Esophagus muscularis mucosa (tissue), 4 donors: Measurements from ENCODE around the gene CACNB1. TPM values are rescaled to one million over a fixed set of nuclear protein-coding genes. Genes with fewer than 3 reads are reported as not detected.

Experiments used
- DNase-seq: peaks from one replicate; pipeline ENCODE4 v3.0.0-alpha.2; 2017; ENCODE audit errors: extremely low spot score
- H3K27ac ChIP-seq, 4 donors: fragments of 200-600 bp; sonication (generic); replicated peaks in 1 of 4; 1 replicate in 3 of 4; 2 replicates in 1 of 4; pipeline ENCODE4 v1.5.1; 2016 to 2019; ENCODE audit warnings: mild to moderate bottlenecking in 1 of 4
- H3K27me3 ChIP-seq, 4 donors: fragments of 200-600 bp; sonication (generic); one replicate each; pipeline versions ENCODE4 v1.5.1 to v1.6.0; 2016 to 2019
- H3K36me3 ChIP-seq, 4 donors: fragments of 200-600 bp; sonication (generic); one replicate each; pipeline ENCODE4 v1.5.1; 2016 to 2019
- H3K4me1 ChIP-seq, 4 donors: fragments of 200-600 bp; sonication (generic); one replicate each; pipeline ENCODE4 v1.5.1; 2016 to 2019
- H3K4me3 ChIP-seq, 4 donors: fragments of 200-600 bp; sonication (generic); 1 replicate in 2 of 4; 2 replicates in 2 of 4; pipeline ENCODE4 v1.5.1; 2016 to 2019; ENCODE audit warnings: mild to moderate bottlenecking in 4 of 4, moderate library complexity in 1 of 4
- H3K9me3 ChIP-seq, 4 donors: fragments of 200-600 bp; sonication (generic); 1 replicate in 3 of 4; 2 replicates in 1 of 4; pipeline ENCODE4 v1.5.1; 2016 to 2019
- CTCF ChIP-seq, 3 experiments: fragments of 200-600 bp in 2 of 3; fragments of 450-650 bp in 1 of 3; sonication (generic) in 2 of 3; IDR thresholded peaks; one replicate each; pipeline ENCODE4 v1.5.1; 2017 to 2019; ENCODE audit warnings: antibody characterized with exemption in 3 of 3, mild to moderate bottlenecking in 2 of 3, moderate library complexity in 1 of 3
- EP300 ChIP-seq: sonication (generic); formaldehyde crosslinking; IDR thresholded peaks from one replicate; pipeline ENCODE4 v1.6.1; 2017; ENCODE audit warnings: antibody characterized with exemption
- POLR2A ChIP-seq: fragments of 450-650 bp; IDR thresholded peaks from one replicate; pipeline ENCODE4 v1.6.1; 2017; ENCODE audit warnings: antibody characterized with exemption, moderate library complexity, mild to moderate bottlenecking, low read depth
- POLR2AphosphoS5 ChIP-seq, 2 donors: sonication (generic); formaldehyde crosslinking; IDR thresholded peaks; one replicate each; pipeline ENCODE4 v1.6.1; 2017; ENCODE audit warnings: antibody characterized with exemption in 2 of 2
- WGBS: methylation state at CpG from one replicate; pipeline ENCODE4 v1.1.5; 2018; 5-methylcytosine and 5-hydroxymethylcytosine counted together
- intact Hi-C: fragments of 100-400 bp; cut with DNase I; formaldehyde crosslinking; loops from one replicate; pipeline ENCODE4 v1.15.1; 2023
- total RNA-seq, 4 donors: library from RNA; depleted of rRNA; stranded (reverse); fragments of >200 nt; gene quantifications; one replicate each; pipeline versions ENCODE4 v1.1.0 to v1.2.1, GENCODE V29; 2016

Gene CACNB1
- total RNA-seq, 4 donors from 2014 or later = 3.1 to 8.0 (median 5.4) TPM

- Histone ChIP-seq H3K36me3 (no peaks in the 10 kb centered on the region), H3K27me3 (peaks cover 0 to 28% (median 0%) of the 10 kb centered on the region in 4 donors), H3K4me1 (peaks cover 14 to 27% (median 24%) of the 10 kb centered on the region in 4 donors), H3K4me3 (no peak overlapping the region), H3K27ac (no peak overlapping the region), H3K9me3 (no peaks in the 10 kb centered on the region)
- intact Hi-C loops = no loop called here
- 86% methylated on average over 16 of the region's 16 CpGs for WGBS
- TF ChIP-seq POLR2A (no peak), POLR2AphosphoS5 (IDR thresholded peaks at IDR 0.05) (no peak), CTCF (IDR thresholded peaks at IDR 0.05) (no peak), EP300 (no peak)
- no peak for DNase-seq
Observed at GRCh38 chr17:39212841-39213480, 15.5 kb upstream of the CACNB1 start.

GRCh38 chr17:39212195-39212810 lies 14.8 kb upstream of the CACNB1 start:
- intact Hi-C loops = no loop called here
- Histone ChIP-seq H3K36me3 (no peaks in the 10 kb centered on the region), H3K4me1 (peaks cover 14 to 31% (median 26%) of the 10 kb centered on the region in 4 donors), H3K9me3 (no peaks in the 10 kb centered on the region), H3K27ac (no peak overlapping the region), H3K27me3 (peaks cover 0 to 23% (median 0%) of the 10 kb centered on the region in 4 donors), H3K4me3 (no peak overlapping the region)
- WGBS = 86% methylated on average over 11 of the region's 11 CpGs
- no peak for TF ChIP-seq EP300
- no peak for TF ChIP-seq POLR2A
- TF ChIP-seq CTCF (IDR thresholded peaks at IDR 0.05) = no peak
- TF ChIP-seq POLR2AphosphoS5 (IDR thresholded peaks at IDR 0.05) = no peak
- no peak for DNase-seq

GRCh38 chr17:39210093-39210434 lies 12.6 kb upstream of the CACNB1 start:
- H3K9me3 ChIP-seq = no peaks in the 10 kb centered on the region
- intact Hi-C loops = no loop called here
- TF ChIP-seq POLR2AphosphoS5 (IDR thresholded peaks at IDR 0.05) (no peak), POLR2A (no peak), EP300 (no peak), CTCF (IDR thresholded peaks at IDR 0.05) (no peak)
- H3K4me3 ChIP-seq = peak overlapping the region; percentile 48 to 58 (median 58)
- WGBS = 11% methylated on average over 20 of the region's 22 CpGs
- peaks cover 0 to 3% (median 2%) of the 10 kb centered on the region in 4 donors for H3K36me3 ChIP-seq
- H3K27ac ChIP-seq = peak overlapping the region in 3 of 4 donors; percentile 57 to 73 (median 63)
- H3K4me1 ChIP-seq = peaks cover 14 to 34% (median 27%) of the 10 kb centered on the region in 4 donors
- DNase-seq = no peak
- peaks cover 0 to 7% (median 0%) of the 10 kb centered on the region in 4 donors for H3K27me3 ChIP-seq

DNA sequence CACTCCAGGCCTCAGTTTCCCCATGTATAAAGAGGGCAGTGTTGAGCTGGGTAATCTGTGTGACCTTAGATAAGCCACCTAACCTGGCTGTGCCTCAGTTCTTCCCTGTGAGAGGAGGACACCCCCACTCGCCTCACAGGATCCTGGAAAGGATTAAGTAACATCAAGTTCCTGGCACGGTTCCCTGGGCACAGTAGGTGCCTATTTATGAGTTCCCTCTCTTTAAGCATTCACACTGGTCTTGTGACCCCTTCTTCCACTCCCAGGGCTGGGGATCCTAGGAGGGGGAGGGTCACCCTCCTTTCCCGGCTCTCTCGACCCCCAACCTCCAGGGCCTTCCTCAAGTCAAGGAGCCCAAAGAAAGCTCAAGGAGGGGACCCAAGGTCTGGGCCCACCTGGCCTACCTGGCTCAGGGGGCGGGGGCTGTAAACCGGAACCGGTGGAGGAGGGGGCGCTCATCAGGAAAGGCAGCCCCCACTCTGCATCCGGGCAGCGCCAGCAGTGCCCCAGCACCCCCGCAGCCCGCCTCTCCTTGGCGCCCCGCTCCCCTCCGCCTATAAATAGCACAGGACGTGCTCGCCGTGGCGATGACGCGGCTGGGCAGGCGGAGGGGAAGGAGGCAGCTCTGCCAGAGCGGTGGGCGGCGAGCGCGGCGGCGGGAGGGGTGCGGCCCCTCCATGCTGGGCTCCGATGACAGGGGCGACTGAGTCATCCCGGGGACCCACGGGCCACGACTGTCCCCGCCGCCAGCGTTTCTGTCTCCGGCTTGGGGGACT lies 12.0 kb upstream of the CACNB1 start:
- Histone ChIP-seq H3K9me3 (no peaks in the 10 kb centered on the region), H3K4me1 (peaks cover 14 to 34% (median 27%) of the 10 kb centered on the region in 4 donors), H3K27me3 (peaks cover 0 to 5% (median 0%) of the 10 kb centered on the region in 4 donors), H3K4me3 (peak overlapping the region; percentile 48 to 58 (median 58)), H3K36me3 (peaks cover 5 to 9% (median 8%) of the 10 kb centered on the region in 4 donors), H3K27ac (peak overlapping the region; percentile 37 to 73 (median 60))
- no peak for DNase-seq
- 7% methylated on average over 4 of the region's 39 CpGs for WGBS
- intact Hi-C loops = loop anchor here (5.0 kb wide), 1 partner anchor 33 kb away; no protein-coding TSS in a partner anchor
- no peak for TF ChIP-seq POLR2A
- TF ChIP-seq POLR2AphosphoS5 (IDR thresholded peaks at IDR 0.05) = peak; percentile 60
- TF ChIP-seq EP300 = no peak
- no peak for TF ChIP-seq CTCF (IDR thresholded peaks at IDR 0.05)
